ENCODE data around the gene RAI1. TPM values are rescaled to one million over a fixed set of nuclear protein-coding genes. Genes with fewer than 3 reads are reported as not detected.

RAI1 gene
- total RNA-seq, 1 experiment from 2014 or later: 86.3 TPM

GRCh38 chr17:17857496-17857895 is 176.2 kb downstream of the RAI1 start:
- H4K20me1 ChIP-seq (ENCODE audit: insufficient read depth): no peaks in the 10 kb centered on the region
- intact Hi-C loops (cut with micrococcal nuclease; ENCODE audit: unreplicated experiment): no loop called here
- ChIA-PET POLR2A (ENCODE audit: unreplicated experiment) (interaction anchor here (0.6 kb wide), 1 partner anchor 32 kb away, joined by 3 read pairs; no protein-coding TSS in a partner anchor), CTCF (interaction anchor here (0.6 kb wide), 1 partner anchor 55 kb away, joined by 14 read pairs; no protein-coding TSS in a partner anchor)
- no peaks in the 10 kb centered on the region for H3K27me3 ChIP-seq (ENCODE audit: insufficient read depth, low read depth)
- H3K36me3 ChIP-seq (ENCODE audit: low read depth): no peaks in the 10 kb centered on the region
- no peaks in the 10 kb centered on the region for H3K9me2 ChIP-seq (ENCODE audit: insufficient read depth)
- no peak overlapping the region for H2AFZ ChIP-seq
- peaks cover 29% of the 10 kb centered on the region; the same call in 1 of the 2 replicates for H3F3A ChIP-seq (ENCODE audit: insufficient read depth, low read depth)
- no peak overlapping the region for H3K27ac ChIP-seq
- peaks cover 46% of the 10 kb centered on the region for H3K4me1 ChIP-seq (replicated peaks; ENCODE audit: insufficient read depth)
- TF ChIP-seq CTCF (conservative IDR thresholded peaks at IDR 0.05) (no peak), EZH2 (IDR thresholded peaks at IDR 0.05; ENCODE audit: low read depth) (no peak)
- H3K79me2 ChIP-seq (ENCODE audit: low read depth): no peaks in the 10 kb centered on the region
- no peak overlapping the region for H3K4me3 ChIP-seq
- no TSS peak for BruUV-seq (replicated peaks)
- DNase-seq: no peak
- no peaks in the 10 kb centered on the region for H3K9me3 ChIP-seq (ENCODE audit: insufficient read depth, low read depth)
- no peak overlapping the region for H3K4me2 ChIP-seq

- no TSS peak for BruUV-seq (replicated peaks)
- no peak overlapping the region for H3K4me2 ChIP-seq
- intact Hi-C loops (cut with micrococcal nuclease; ENCODE audit: unreplicated experiment): loop anchor here (1.0 to 5.0 kb wide), 6 partner anchors 48 to 503 kb away; partner anchors contain the start of gene RAI1
These were observed 178.9 kb downstream of the RAI1 start for GRCh38 chr17:17859909-17860765.

DNA sequence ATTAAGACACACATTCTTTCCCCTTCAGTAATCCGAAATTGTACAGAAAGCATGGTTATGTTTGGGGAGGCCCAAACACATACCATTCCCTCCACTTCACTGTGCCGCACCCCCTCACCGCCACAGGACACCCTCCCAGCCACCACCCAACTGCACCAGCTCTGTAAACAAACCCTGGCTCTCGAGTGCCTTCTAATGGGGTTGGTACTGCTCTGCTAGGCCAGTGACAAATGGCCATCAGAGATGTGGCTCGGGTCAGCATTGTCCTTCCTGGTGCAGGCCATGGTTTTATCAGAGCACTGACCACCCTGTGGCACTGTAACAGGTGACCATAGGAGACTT is 179.5 kb downstream of the RAI1 start:
- Histone ChIP-seq H3K9me2 (ENCODE audit: insufficient read depth) (no peaks in the 10 kb centered on the region), H3F3A (ENCODE audit: insufficient read depth, low read depth) (peaks cover 9% of the 10 kb centered on the region; the same call in 1 of the 2 replicates), H3K27me3 (ENCODE audit: insufficient read depth, low read depth) (no peaks in the 10 kb centered on the region), H4K20me1 (ENCODE audit: insufficient read depth) (no peaks in the 10 kb centered on the region), H3K27ac (no peak overlapping the region), H2AFZ (no peak overlapping the region), H3K4me1 (replicated peaks; ENCODE audit: insufficient read depth) (peaks cover 13% of the 10 kb centered on the region), H3K36me3 (ENCODE audit: low read depth) (no peaks in the 10 kb centered on the region), H3K4me2 (no peak overlapping the region), H3K79me2 (ENCODE audit: low read depth) (no peaks in the 10 kb centered on the region), H3K9me3 (ENCODE audit: insufficient read depth, low read depth) (no peaks in the 10 kb centered on the region), H3K4me3 (no peak overlapping the region)
- intact Hi-C loops (cut with micrococcal nuclease; ENCODE audit: unreplicated experiment): loop anchor here (1.0 to 5.0 kb wide), 6 partner anchors 48 to 503 kb away; partner anchors contain the start of gene RAI1
- DNase-seq: no peak
- ChIA-PET POLR2A (ENCODE audit: unreplicated experiment) (no interaction called here), CTCF (interaction anchor here (0.6 to 0.9 kb wide), 2 partner anchors 58 to 178 kb away, joined by 3 to 4 read pairs; no protein-coding TSS in a partner anchor)
- TF ChIP-seq CTCF (conservative IDR thresholded peaks at IDR 0.05) (no peak), EZH2 (IDR thresholded peaks at IDR 0.05; ENCODE audit: low read depth) (no peak)
- BruUV-seq (replicated peaks): no TSS peak

More at GRCh38 chr17:17859909-17860765, 178.9 kb downstream of the RAI1 start:
- Histone ChIP-seq H3K9me3 (ENCODE audit: insufficient read depth, low read depth) (no peaks in the 10 kb centered on the region), H3K4me1 (replicated peaks; ENCODE audit: insufficient read depth) (peaks cover 19% of the 10 kb centered on the region), H3K27ac (no peak overlapping the region), H3K4me3 (no peak overlapping the region), H2AFZ (no peak overlapping the region), H4K20me1 (ENCODE audit: insufficient read depth) (no peaks in the 10 kb centered on the region), H3F3A (ENCODE audit: insufficient read depth, low read depth) (peaks cover 10% of the 10 kb centered on the region; the same call in 1 of the 2 replicates), H3K27me3 (ENCODE audit: insufficient read depth, low read depth) (no peaks in the 10 kb centered on the region), H3K79me2 (ENCODE audit: low read depth) (no peaks in the 10 kb centered on the region), H3K9me2 (ENCODE audit: insufficient read depth) (no peaks in the 10 kb centered on the region), H3K36me3 (ENCODE audit: low read depth) (no peaks in the 10 kb centered on the region)
- ChIA-PET POLR2A (ENCODE audit: unreplicated experiment) (no interaction called here), CTCF (interaction anchor here (0.6 to 0.9 kb wide), 3 partner anchors 22 to 59 kb away, joined by 4 to 7 read pairs (median 5); no protein-coding TSS in a partner anchor)
- peak in 1 of 2 experiments; percentile 72 for DNase-seq
- no peak for TF ChIP-seq EZH2 (IDR thresholded peaks at IDR 0.05; ENCODE audit: low read depth)
- peak; percentile 98 for TF ChIP-seq CTCF (conservative IDR thresholded peaks at IDR 0.05)

Small RNAs within 50 kb of the gene (microRNA-seq; reads per million reads assigned to microRNA genes)
- gene MIR33B (ENCODE audit: borderline number of aligned reads, borderline replicate concordance) (195 reads per million, percentile 58 among the genes with 10 or more reads in this experiment), gene MIR6777 (ENCODE audit: borderline number of aligned reads, borderline replicate concordance) (6.1 reads per million)

Other genes starting within 250 kb of the RAI1 start
- 14.6 and 15.8 TPM in 2 replicates for gene MED9, start 204.5 kb upstream of the RAI1 start, total RNA-seq (2021)
- gene RASD1, start 185.1 kb upstream of the RAI1 start, total RNA-seq (2021): 1.0 and 1.2 TPM in 2 replicates
- 61.2 and 107 TPM in 2 replicates for gene PEMT, start 89.8 kb upstream of the RAI1 start, total RNA-seq (2021)
- gene SREBF1, start 155.5 kb downstream of the RAI1 start, total RNA-seq (2021): 243 and 360 TPM in 2 replicates

Data from PC-9 (cell line).